HFFc6 (cell line): Measurements from ENCODE around the gene PRCD. TPM values are rescaled to one million over a fixed set of nuclear protein-coding genes. Genes with fewer than 3 reads are reported as not detected.

Experiments
- DNase-seq: peaks from one replicate; pipeline ENCODE4 v3.0.0-alpha.2; 2018
- H3K27ac Mint-ChIP-seq: 2 replicates; pipeline ENCODE4 v1.8.0; 2020; ENCODE audit warnings: mild to moderate bottlenecking, mixed read lengths
- H3K27me3 Mint-ChIP-seq: 2 replicates; pipeline ENCODE4 v1.8.0; 2021; ENCODE audit warnings: mild to moderate bottlenecking, moderate library complexity, mixed read lengths; ENCODE audit not compliant: insufficient read depth
- H3K36me3 Mint-ChIP-seq: 2 replicates; pipeline ENCODE4 v1.8.0; 2021; ENCODE audit warnings: low read depth, mixed read lengths
- H3K4me1 Mint-ChIP-seq: 2 replicates; pipeline ENCODE4 v1.8.0; 2020; ENCODE audit warnings: low read depth, mixed read lengths
- H3K4me3 Mint-ChIP-seq: 2 replicates; pipeline ENCODE4 v1.8.0; 2020; ENCODE audit warnings: mild to moderate bottlenecking, moderate library complexity, mixed read lengths
- H3K9me3 Mint-ChIP-seq: 2 replicates; pipeline ENCODE4 v1.8.0; 2020; ENCODE audit warnings: mild to moderate bottlenecking, mixed read lengths
- CTCF ChIP-seq: fragments of 200-600 bp; sonication (generic); IDR thresholded peaks from 2 replicates; pipeline ENCODE4 v1.5.0; 2021; ENCODE audit warnings: antibody characterized with exemption, mild to moderate bottlenecking
- total RNA-seq, 6 experiments: library from RNA; stranded (reverse); fragmentation: NEBNext Ultra II Directional; extraction: Animal tissue kit (Norgen Biotek cat#: 25700); gene quantifications; 2 replicates in 1 of 6; 3 replicates in 5 of 6; pipeline ENCODE4 v1.2.3, GENCODE V29; 2021

The PRCD gene
- total RNA-seq, 6 experiments from 2014 or later = not detected

- DNase-seq = peak; percentile 83
- peaks cover 51% of the 10 kb centered on the region for H3K4me1 Mint-ChIP-seq
These were observed 41.6 kb upstream of the PRCD start for GRCh38 chr17:76497979-76498875.

GRCh38 chr17:76498876-76499251 lies 41.0 kb upstream of the PRCD start:
- no peaks in the 10 kb centered on the region for H3K36me3 Mint-ChIP-seq
- H3K27ac Mint-ChIP-seq = peak overlapping the region; percentile 93
- peaks cover 45% of the 10 kb centered on the region for H3K4me1 Mint-ChIP-seq
- no peak for DNase-seq
- peak overlapping the region; percentile 77; the same call in 1 of the 2 replicates for H3K4me3 Mint-ChIP-seq
- H3K27me3 Mint-ChIP-seq = peaks cover 1% of the 10 kb centered on the region
- no peaks in the 10 kb centered on the region for H3K9me3 Mint-ChIP-seq
- TF ChIP-seq CTCF = no peak

More at GRCh38 chr17:76497979-76498875, 41.6 kb upstream of the PRCD start:
- Mint-ChIP-seq H3K27me3 (peaks cover 1% of the 10 kb centered on the region), H3K9me3 (no peaks in the 10 kb centered on the region), H3K4me3 (peak overlapping the region; percentile 77), H3K36me3 (no peaks in the 10 kb centered on the region), H3K27ac (peak overlapping the region; percentile 93)
- TF ChIP-seq CTCF = no peak

GRCh38 chr17:76499267-76499667 lies 40.6 kb upstream of the PRCD start:
- no peak for TF ChIP-seq CTCF
- Mint-ChIP-seq H3K27me3 (peaks cover 1% of the 10 kb centered on the region), H3K4me3 (peak overlapping the region; percentile 13; the same call in 1 of the 2 replicates), H3K4me1 (peaks cover 45% of the 10 kb centered on the region), H3K9me3 (no peaks in the 10 kb centered on the region), H3K27ac (peak overlapping the region; percentile 93), H3K36me3 (no peaks in the 10 kb centered on the region)
- no peak for DNase-seq

- H3K4me3 Mint-ChIP-seq = peak overlapping the region; percentile 85
- peaks cover 1% of the 10 kb centered on the region for H3K27me3 Mint-ChIP-seq
- no peak overlapping the region for H3K27ac Mint-ChIP-seq
- peaks cover 45% of the 10 kb centered on the region for H3K4me1 Mint-ChIP-seq
- no peak for TF ChIP-seq CTCF
- no peaks in the 10 kb centered on the region for H3K36me3 Mint-ChIP-seq
- DNase-seq = no peak
- no peaks in the 10 kb centered on the region for H3K9me3 Mint-ChIP-seq
These were observed 39.6 kb upstream of the PRCD start for GRCh38 chr17:76500074-76500746.

- Mint-ChIP-seq H3K9me3 (no peaks in the 10 kb centered on the region), H3K27me3 (peaks cover 1% of the 10 kb centered on the region), H3K4me1 (peaks cover 45% of the 10 kb centered on the region), H3K27ac (no peak overlapping the region), H3K36me3 (no peaks in the 10 kb centered on the region), H3K4me3 (peak overlapping the region; percentile 85)
- no peak for DNase-seq
- TF ChIP-seq CTCF = no peak
These were observed 39.2 kb upstream of the PRCD start for GRCh38 chr17:76500747-76501017.
